GM12878 (cell line): ENCODE data around the gene TCF12. TPM values are rescaled to one million over a fixed set of nuclear protein-coding genes. Genes with fewer than 3 reads are reported as not detected.
A peak's percentile ranks its signal among the peaks of the same experiment; 100 is the strongest.

Source experiments
- ATAC-seq: fragments of 200-7000 bp; cut with Tn5 transposase; 3 replicates; pipeline ENCODE4 v1.9.1; 2020; ENCODE audit warnings: mild to moderate bottlenecking, moderate library complexity
- BruUV-seq: library from RNA; stranded (reverse); fragments of 400-500 nt; replicated peaks from 2 replicates; lab custom pipeline; 2021; lab: Mats Ljungman, UMichigan
- CTCF ChIA-PET: fragments of 300-600 bp; sonication (Branson Sonifier 250); formaldehyde crosslinking; extraction: SDS; loops from one replicate; lab custom pipeline; 2021; ENCODE audit warnings: inconsistent platforms; lab: Yijun Ruan, JAX
- POLR2A ChIA-PET: fragments of 350-600 bp; formaldehyde crosslinking; extraction: SDS; loops from one replicate; lab custom pipeline; 2021; ENCODE audit warnings: inconsistent platforms; lab: Charles Lee
- RAD21 ChIA-PET: fragments of 300-600 bp; sonication (Branson Sonifier 250); formaldehyde crosslinking; loops from one replicate; lab custom pipeline; 2023; ENCODE audit warnings: antibody characterized with exemption; ENCODE audit not compliant: unreplicated experiment; lab: Charles Lee
- SMC1A ChIA-PET: fragments of 300-600 bp; sonication (Branson Sonifier 250); formaldehyde crosslinking; loops from one replicate; lab custom pipeline; 2023; ENCODE audit not compliant: unreplicated experiment, uncharacterized antibody; lab: Charles Lee
- DNase-seq: peaks from one replicate; pipeline ENCODE4 v3.0.0-alpha.2; 2011; ENCODE audit warnings: low read depth, low spot score
- FAIRE-seq: peaks from 3 replicates; lab custom pipeline; 2011; peaks lifted over from hg19 to GRCh38; lab: Jason Lieb, UNC
- H2AFZ ChIP-seq: 2 replicates; pipeline ENCODE4 v1.6.0; 2011; ENCODE audit warnings: low read depth, low read length, control low read depth; ENCODE audit not compliant: control insufficient read depth
- H3K27ac ChIP-seq: 2 replicates; pipeline ENCODE4 v1.5.1; 2011; ENCODE audit warnings: control low read depth; ENCODE audit not compliant: control insufficient read depth, insufficient read depth
- H3K27me3 ChIP-seq, 2 experiments: replicated peaks in 1 of 2; 2 replicates each; pipeline versions ENCODE4 v1.6.0 to v1.6.1; 2011; ENCODE audit warnings: low read length in 1 of 2; ENCODE audit not compliant: control insufficient read depth in 2 of 2, insufficient read depth in 2 of 2
- H3K36me3 ChIP-seq, 2 experiments: 2 replicates each; pipeline ENCODE4 v1.5.1; 2011; ENCODE audit warnings: low read length in 1 of 2; ENCODE audit not compliant: control insufficient read depth in 2 of 2, insufficient read depth in 2 of 2
- H3K4me1 ChIP-seq: 2 replicates; pipeline ENCODE4 v1.6.1; 2011; ENCODE audit warnings: mild to moderate bottlenecking, low read length, moderate library complexity, mixed read lengths; ENCODE audit not compliant: control insufficient read depth, insufficient read depth
- H3K4me2 ChIP-seq: 2 replicates; pipeline ENCODE4 v1.6.0; 2011; ENCODE audit warnings: control low read depth; ENCODE audit not compliant: control insufficient read depth, insufficient read depth
- H3K4me3 ChIP-seq: fragments of 200-600 bp; sonication (generic); 2 replicates; pipeline ENCODE4 v1.5.1; 2016
- H3K79me2 ChIP-seq: 2 replicates; pipeline ENCODE4 v1.6.0; 2011; ENCODE audit warnings: low read length; ENCODE audit not compliant: control insufficient read depth, insufficient read depth
- H3K9ac ChIP-seq: 2 replicates; pipeline ENCODE4 v1.8.0; 2011; ENCODE audit warnings: low read length, control low read depth, mixed read lengths; ENCODE audit not compliant: control insufficient read depth, insufficient read depth
- H3K9me3 ChIP-seq: replicated peaks from 3 replicates; pipeline ENCODE4 v1.5.1; 2011; ENCODE audit warnings: mild to moderate bottlenecking, low read length; ENCODE audit not compliant: control insufficient read depth, insufficient read depth
- H4K20me1 ChIP-seq: 2 replicates; pipeline ENCODE4 v1.6.0; 2011; ENCODE audit not compliant: control insufficient read depth, insufficient read depth
- HDAC6 ChIP-seq: fragments of 200-600 bp; sonication (generic); IDR thresholded peaks from one replicate; pipeline ENCODE4 v1.8.0; 2017; ENCODE audit warnings: antibody characterized with exemption; ENCODE audit not compliant: unreplicated experiment
- HDGF ChIP-seq: fragments of 450-650 bp; IDR thresholded peaks from 2 replicates; pipeline ENCODE4 v1.6.1; 2016; ENCODE audit warnings: antibody characterized with exemption
- MEF2B ChIP-seq: fragments of 450-650 bp; IDR thresholded peaks from 2 replicates; pipeline ENCODE4 v1.6.1; 2018; ENCODE audit warnings: mild to moderate bottlenecking, moderate library complexity; ENCODE audit not compliant: partially characterized antibody, poor library complexity, severe bottlenecking
- RB1 ChIP-seq: fragments of 450-650 bp; formaldehyde crosslinking; IDR thresholded peaks from 2 replicates; pipeline ENCODE4 v1.6.1; 2017; ENCODE audit warnings: mild to moderate bottlenecking, borderline replicate concordance
- RUNX3 ChIP-seq: IDR thresholded peaks from 2 replicates; pipeline ENCODE4 v1.6.1; 2012; ENCODE audit warnings: low read length, inconsistent platforms
- STAT1 ChIP-seq: fragments of 450-650 bp; conservative IDR thresholded peaks from 2 replicates; pipeline ENCODE4 v1.6.1; 2014; ENCODE audit warnings: antibody characterized with exemption, mild to moderate bottlenecking
- ZNF24 ChIP-seq: fragments of 450-650 bp; IDR thresholded peaks from 2 replicates; pipeline ENCODE4 v1.6.1; 2017; ENCODE audit warnings: antibody characterized with exemption, mild to moderate bottlenecking
- in situ Hi-C: fragments of 300-500 bp; cut with MboI; formaldehyde crosslinking; loops from 9 replicates; pipeline ENCODE4 v1.14.3; 2018; ENCODE audit warnings: mixed read lengths
- intact Hi-C: fragments of 100-400 bp; cut with micrococcal nuclease; formaldehyde crosslinking; loops from one replicate; pipeline ENCODE4 v1.14.2; 2022; ENCODE audit not compliant: unreplicated experiment
- polyA plus RNA-seq, 11 experiments: library from polyadenylated mRNA; depleted of rRNA in 4 of 11; unstranded in 6 of 11; stranded (reverse) in 5 of 11; fragments of >200 nt; fragmentation: Nextera tagmentation in 4 of 11; fragmentation: Illumina TruSeq in 1 of 11; extraction: Ambion mirVana in 4 of 11; extraction: Trizol in 1 of 11; gene quantifications; 1 replicate in 1 of 11; 2 replicates in 10 of 11; pipeline versions ENCODE4 v1.2.1 to v1.2.3, GENCODE V29; 2011 to 2016; ENCODE audit warnings: inconsistent platforms in 2 of 11, missing spikeins in 2 of 11, low read depth in 1 of 11
- total RNA-seq, 4 experiments: library from RNA; depleted of rRNA in 3 of 4; stranded (reverse); fragments of >200 nt in 3 of 4; fragmentation: Illumina TruSeq in 1 of 4; extraction: Trizol in 1 of 4; gene quantifications; 2 replicates each; pipeline versions ENCODE4 v1.2.1 to v1.2.3, GENCODE V29; 2013 to 2021

TCF12 gene
- total and polyA plus RNA-seq, 10 of the 15 experiments (the other 5 are each of a cell fraction or from before 2014, with no cell fraction given): 8.2 to 70.9 (median 49.5) TPM

GRCh38 chr15:57092252-57092651 lies 173.8 kb downstream of the TCF12 start:
- CTCF ChIA-PET: interaction anchor here (2.1 kb wide), 1 partner anchor 11 kb away, joined by 7 read pairs; no protein-coding TSS in a partner anchor
- Histone ChIP-seq H3K9me3 (no peaks in the 10 kb centered on the region; the same call in 2 of the 3 replicates), H3K27me3 (no peaks in the 10 kb centered on the region), H3K9ac (no peak overlapping the region), H3K27ac (peak overlapping the region; percentile 9; the same call in 1 of the 2 replicates), H3K4me1 (peaks cover 11% of the 10 kb centered on the region; the same call in 1 of the 2 replicates), H3K4me2 (peak overlapping the region; percentile 7; the same call in 1 of the 2 replicates), H3K4me3 (no peak overlapping the region), H3K36me3 (no peaks in the 10 kb centered on the region; a peak in 1 of 4 replicates), H3K79me2 (peaks cover 1% of the 10 kb centered on the region; the same call in 1 of the 2 replicates), H4K20me1 (no peaks in the 10 kb centered on the region), H2AFZ (no peak overlapping the region)
- RAD21 ChIA-PET: interaction anchor here (1.4 kb wide), 1 partner anchor 18 kb away, joined by 3 read pairs; no protein-coding TSS in a partner anchor
- SMC1A ChIA-PET: interaction anchor here (0.9 to 2.6 kb wide), 3 partner anchors 10 to 39 kb away, joined by 3 to 9 read pairs (median 3); no protein-coding TSS in a partner anchor
- FAIRE-seq (no peak), DNase-seq (no peak), ATAC-seq (peak; percentile 53)
- intact Hi-C loops (no loop called here), in situ Hi-C loops (no loop called here)
- no TSS peak for BruUV-seq
- TF ChIP-seq RB1: no peak
- TF ChIP-seq ZNF24: peak; percentile 88
- TF ChIP-seq RUNX3: peak; percentile 49; the same call in 1 of the 2 replicates
- no peak for TF ChIP-seq HDAC6
- no peak for TF ChIP-seq STAT1
- no peak for TF ChIP-seq MEF2B
- no peak for TF ChIP-seq HDGF
- POLR2A ChIA-PET: no interaction called here
